CD14-positive monocyte (primary cell): Measurements from ENCODE around the gene EDN3. TPM values are rescaled to one million over a fixed set of nuclear protein-coding genes. Genes with fewer than 3 reads are reported as not detected.

Experiments
- DNase-seq, 3 donors: peaks; one replicate each; pipeline ENCODE4 v3.0.0-alpha.2; 2011 to 2022
- H2AFZ ChIP-seq: 2 replicates; pipeline ENCODE4 v1.6.0; 2012; ENCODE audit warnings: mild to moderate bottlenecking, low read depth, low read length, inconsistent platforms; ENCODE audit not compliant: insufficient read depth, poor library complexity, severe bottlenecking
- H3K27ac ChIP-seq, 2 donors: 1 replicate in 1 of 2; 2 replicates in 1 of 2; pipeline ENCODE4 v1.5.1; 2012 to 2013; ENCODE audit warnings: low read length in 2 of 2, control low read depth in 1 of 2, inconsistent platforms in 1 of 2, low read depth in 1 of 2, mild to moderate bottlenecking in 1 of 2
- H3K27me3 ChIP-seq, 2 donors: one replicate each; pipeline versions ENCODE4 v1.6.0 to v1.6.1; 2011 to 2013; ENCODE audit warnings: low read length in 2 of 2; ENCODE audit not compliant: control insufficient read depth in 2 of 2, insufficient read depth in 2 of 2
- H3K36me3 ChIP-seq, 2 donors: replicated peaks in 1 of 2; 1 replicate in 1 of 2; 2 replicates in 1 of 2; pipeline versions ENCODE4 v1.5.1 to v1.6.1; 2012 to 2013; ENCODE audit warnings: low read length in 2 of 2, control low read depth in 1 of 2, inconsistent platforms in 1 of 2, mild to moderate bottlenecking in 1 of 2; ENCODE audit not compliant: insufficient read depth in 2 of 2, control insufficient read depth in 1 of 2
- H3K4me1 ChIP-seq, 2 donors: 1 replicate in 1 of 2; 2 replicates in 1 of 2; pipeline versions ENCODE4 v1.5.1 to v1.6.1; 2012 to 2013; ENCODE audit warnings: low read length in 2 of 2, control low read depth in 1 of 2, inconsistent platforms in 1 of 2, mild to moderate bottlenecking in 1 of 2, moderate library complexity in 1 of 2; ENCODE audit not compliant: insufficient read depth in 2 of 2, control insufficient read depth in 1 of 2
- H3K4me2 ChIP-seq: replicated peaks from 2 replicates; pipeline ENCODE3; 2012; ENCODE audit warnings: low read length, moderate library complexity, mild to moderate bottlenecking; ENCODE audit not compliant: poor library complexity, severe bottlenecking; ENCODE audit errors: extremely low read depth
- H3K4me3 ChIP-seq, 3 experiments: fragments of 200-600 bp in 1 of 3; sonication (generic) in 1 of 3; replicated peaks in 1 of 3; 1 replicate in 2 of 3; 2 replicates in 1 of 3; pipeline ENCODE4 v1.5.1; 2011 to 2013; ENCODE audit warnings: low read length in 3 of 3, mild to moderate bottlenecking in 3 of 3, control low read depth in 2 of 3, low read depth in 2 of 3, inconsistent platforms in 1 of 3, moderate library complexity in 1 of 3
- H3K79me2 ChIP-seq: 2 replicates; pipeline ENCODE4 v1.6.0; 2012; ENCODE audit warnings: mild to moderate bottlenecking, control low read depth, inconsistent platforms, low read length, moderate library complexity; ENCODE audit not compliant: insufficient read depth
- H3K9ac ChIP-seq: 2 replicates; pipeline ENCODE4 v1.6.0; 2017; ENCODE audit warnings: low read length, mild to moderate bottlenecking; ENCODE audit not compliant: insufficient read depth, poor library complexity, severe bottlenecking
- H3K9me3 ChIP-seq, 2 donors: replicated peaks in 1 of 2; 1 replicate in 1 of 2; 2 replicates in 1 of 2; pipeline versions ENCODE4 v1.5.1 to v1.6.1; 2012 to 2013; ENCODE audit warnings: low read length in 2 of 2, control low read depth in 1 of 2; ENCODE audit not compliant: control insufficient read depth in 1 of 2, insufficient read depth in 1 of 2
- H4K20me1 ChIP-seq: 2 replicates; pipeline ENCODE4 v1.6.0; 2012; ENCODE audit warnings: mild to moderate bottlenecking, low read length, control low read depth, moderate library complexity; ENCODE audit not compliant: insufficient read depth
- H3K27ac Mint-ChIP-seq, 7 donors: one replicate each; pipeline ENCODE4 v1.8.0; 2020; ENCODE audit warnings: mild to moderate bottlenecking in 7 of 7, mixed read lengths in 7 of 7, moderate library complexity in 6 of 7, inconsistent platforms in 2 of 7
- H3K27me3 Mint-ChIP-seq, 3 donors: one replicate each; pipeline ENCODE4 v1.8.0; 2021 to 2022; ENCODE audit warnings: low read depth in 3 of 3, mild to moderate bottlenecking in 3 of 3, mixed read lengths in 3 of 3, moderate library complexity in 3 of 3, inconsistent platforms in 1 of 3
- H3K36me3 Mint-ChIP-seq, 2 donors: one replicate each; pipeline ENCODE4 v1.8.0; 2020; ENCODE audit warnings: mixed read lengths in 2 of 2, inconsistent platforms in 1 of 2, mild to moderate bottlenecking in 1 of 2
- H3K4me1 Mint-ChIP-seq: one replicate; pipeline ENCODE4 v1.8.0; 2020; ENCODE audit warnings: mild to moderate bottlenecking, mixed read lengths
- H3K4me3 Mint-ChIP-seq, 2 donors: one replicate each; pipeline ENCODE4 v1.8.0; 2020; ENCODE audit warnings: mild to moderate bottlenecking in 2 of 2, mixed read lengths in 2 of 2, moderate library complexity in 1 of 2
- H3K9me3 Mint-ChIP-seq, 7 donors: one replicate each; pipeline ENCODE4 v1.8.0; 2020 to 2022; ENCODE audit warnings: mixed read lengths in 7 of 7, mild to moderate bottlenecking in 6 of 7, moderate library complexity in 6 of 7, inconsistent platforms in 2 of 7
- WGBS: methylation state at CpG from one replicate; pipeline ENCODE4 v1.1.5; 2013; ENCODE audit warnings: missing lambda C conversion rate; ENCODE audit not compliant: insufficient coverage; 5-methylcytosine and 5-hydroxymethylcytosine counted together
- intact Hi-C, 2 donors: fragments of 100-400 bp; cut with micrococcal nuclease; formaldehyde crosslinking; loops; one replicate each; pipeline versions ENCODE4 v1.15.0 to v1.15.1; 2023
- polyA plus RNA-seq, 3 donors: library from polyadenylated mRNA; depleted of rRNA in 1 of 3; unstranded in 2 of 3; stranded (reverse) in 1 of 3; fragments of 300-500 nt in 2 of 3; fragments of >200 nt in 1 of 3; fragmentation: Illumina TruSeq in 2 of 3; gene quantifications; 1 replicate in 2 of 3; 2 replicates in 1 of 3; pipeline ENCODE4 v1.2.3, GENCODE V29; 2012 to 2021
- TF ChIP-seq, protein P1 (sequence below): fragments of 200-600 bp; IDR thresholded peaks from one replicate; pipeline ENCODE4 v1.8.0; 2022; ENCODE audit warnings: antibody characterized with exemption, mild to moderate bottlenecking

The EDN3 gene
- polyA plus RNA-seq, 3 donors = not detected

DNA sequence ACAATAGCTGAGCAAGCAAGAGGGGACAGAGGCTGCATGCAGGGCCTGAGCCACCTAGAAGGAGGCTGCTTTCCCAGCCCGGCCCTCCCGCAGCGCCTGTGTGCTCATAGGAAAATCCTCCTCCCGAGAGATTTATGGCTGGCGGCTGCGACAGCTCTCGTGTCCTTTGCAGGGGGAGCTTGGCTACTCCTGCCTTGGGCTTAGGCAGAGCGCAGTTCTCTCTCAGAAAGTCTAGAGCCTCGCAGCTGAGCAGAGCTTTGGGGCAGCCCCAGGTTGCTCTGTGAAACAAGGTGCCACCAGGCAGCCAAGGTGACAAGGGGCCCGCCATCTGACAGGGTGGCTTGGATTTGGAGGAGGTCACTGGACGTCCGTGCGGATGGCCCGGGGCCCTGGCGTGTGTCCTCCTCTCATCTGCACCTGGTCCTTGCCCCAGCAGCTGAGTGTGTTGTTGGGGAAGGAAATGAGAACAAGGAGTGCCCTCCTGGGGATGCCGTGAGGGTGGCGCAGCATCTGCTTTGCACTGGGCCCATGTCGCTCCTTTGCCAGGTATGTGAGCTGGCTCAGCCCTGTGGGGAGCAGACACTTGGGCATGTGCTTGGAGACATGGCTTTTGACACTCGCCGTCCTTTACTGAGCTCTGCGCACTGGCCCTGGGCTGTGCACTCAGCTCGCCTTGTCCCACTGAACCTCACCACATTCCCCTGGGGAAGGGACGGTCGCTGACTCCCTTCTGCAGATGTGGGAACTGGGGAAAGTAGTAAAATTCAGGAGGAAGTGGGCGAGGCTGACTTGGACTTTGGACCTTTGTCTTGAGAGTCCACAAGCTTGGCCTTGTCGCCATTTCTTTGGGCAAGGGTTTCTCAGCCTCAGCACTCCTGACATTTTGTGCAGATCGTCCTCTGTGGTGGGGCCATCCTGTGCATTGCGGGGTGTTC, 41.9 kb downstream of the EDN3 start:
- no peak overlapping the region for H3K9ac ChIP-seq
- H3K27ac ChIP-seq = no peak overlapping the region
- no peaks in the 10 kb centered on the region for H3K79me2 ChIP-seq
- no peaks in the 10 kb centered on the region for H3K36me3 ChIP-seq
- TF ChIP-seq, protein P1, sequence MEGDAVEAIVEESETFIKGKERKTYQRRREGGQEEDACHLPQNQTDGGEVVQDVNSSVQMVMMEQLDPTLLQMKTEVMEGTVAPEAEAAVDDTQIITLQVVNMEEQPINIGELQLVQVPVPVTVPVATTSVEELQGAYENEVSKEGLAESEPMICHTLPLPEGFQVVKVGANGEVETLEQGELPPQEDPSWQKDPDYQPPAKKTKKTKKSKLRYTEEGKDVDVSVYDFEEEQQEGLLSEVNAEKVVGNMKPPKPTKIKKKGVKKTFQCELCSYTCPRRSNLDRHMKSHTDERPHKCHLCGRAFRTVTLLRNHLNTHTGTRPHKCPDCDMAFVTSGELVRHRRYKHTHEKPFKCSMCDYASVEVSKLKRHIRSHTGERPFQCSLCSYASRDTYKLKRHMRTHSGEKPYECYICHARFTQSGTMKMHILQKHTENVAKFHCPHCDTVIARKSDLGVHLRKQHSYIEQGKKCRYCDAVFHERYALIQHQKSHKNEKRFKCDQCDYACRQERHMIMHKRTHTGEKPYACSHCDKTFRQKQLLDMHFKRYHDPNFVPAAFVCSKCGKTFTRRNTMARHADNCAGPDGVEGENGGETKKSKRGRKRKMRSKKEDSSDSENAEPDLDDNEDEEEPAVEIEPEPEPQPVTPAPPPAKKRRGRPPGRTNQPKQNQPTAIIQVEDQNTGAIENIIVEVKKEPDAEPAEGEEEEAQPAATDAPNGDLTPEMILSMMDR = no peak
- no peak overlapping the region for H3K4me2 ChIP-seq
- peak overlapping the region; percentile 46 for H2AFZ ChIP-seq
- Mint-ChIP-seq H3K4me3 (no peak overlapping the region), H3K4me1 (peaks cover 4% of the 10 kb centered on the region), H3K27ac (peak overlapping the region in 1 of 7 donors; percentile 23), H3K27me3 (peaks cover 0 to 3% (median 2%) of the 10 kb centered on the region in 3 donors), H3K9me3 (peaks cover 7 to 20% (median 13%) of the 10 kb centered on the region in 7 donors), H3K36me3 (no peaks in the 10 kb centered on the region)
- no peak for DNase-seq
- peaks cover 4 to 10% of the 10 kb centered on the region in 2 donors for H3K4me1 ChIP-seq
- H3K4me3 ChIP-seq = no peak overlapping the region
- H3K9me3 ChIP-seq = peaks cover 0 to 9% of the 10 kb centered on the region in 2 donors
- intact Hi-C loops = no loop called here
- WGBS = 52% methylated on average over 24 of the region's 28 CpGs
- no peaks in the 10 kb centered on the region for H4K20me1 ChIP-seq
- H3K27me3 ChIP-seq = no peaks in the 10 kb centered on the region

DNA sequence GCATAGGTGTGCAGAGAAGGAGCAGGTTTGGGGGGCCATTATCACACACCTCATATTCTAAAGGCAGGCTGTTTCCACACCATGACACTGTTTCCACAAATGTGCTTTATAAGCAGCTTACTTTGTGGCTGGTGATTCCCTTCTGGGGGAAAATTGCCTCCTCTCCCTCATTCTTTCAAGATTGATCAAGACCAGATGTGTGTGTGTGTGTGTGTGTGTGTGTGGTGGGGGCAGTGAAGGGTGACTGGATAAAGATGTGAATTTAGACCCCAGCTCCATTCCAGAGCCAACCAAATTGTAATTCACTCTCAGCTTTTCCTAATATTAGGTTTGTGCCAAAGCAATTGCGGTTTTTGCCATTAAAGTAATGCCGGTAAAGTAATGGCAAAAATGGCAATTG, 45.6 kb downstream of the EDN3 start:
- no peaks in the 10 kb centered on the region for H3K27me3 ChIP-seq
- WGBS = 100% methylated on average over 1 of the region's 2 CpGs
- intact Hi-C loops = no loop called here
- TF ChIP-seq, protein P1 = no peak
- no peak for DNase-seq
- no peak overlapping the region for H3K4me3 ChIP-seq
- Mint-ChIP-seq H3K36me3 (no peaks in the 10 kb centered on the region), H3K9me3 (peaks cover 7 to 20% (median 13%) of the 10 kb centered on the region in 7 donors), H3K4me1 (no peaks in the 10 kb centered on the region), H3K4me3 (no peak overlapping the region), H3K27me3 (peaks cover 0 to 2% (median 0%) of the 10 kb centered on the region in 3 donors), H3K27ac (no peak overlapping the region)
- H2AFZ ChIP-seq = no peak overlapping the region
- no peak overlapping the region for H3K4me2 ChIP-seq
- no peaks in the 10 kb centered on the region for H3K79me2 ChIP-seq
- H3K9me3 ChIP-seq = peaks cover 0 to 9% of the 10 kb centered on the region in 2 donors
- H3K9ac ChIP-seq = no peak overlapping the region
- H3K36me3 ChIP-seq = no peaks in the 10 kb centered on the region
- H3K27ac ChIP-seq = no peak overlapping the region
- H3K4me1 ChIP-seq = peaks cover 4 to 10% of the 10 kb centered on the region in 2 donors
- no peaks in the 10 kb centered on the region for H4K20me1 ChIP-seq
